A549 (cell line): Measurements from ENCODE around the gene YBX2. TPM values are rescaled to one million over a fixed set of nuclear protein-coding genes. Genes with fewer than 3 reads are reported as not detected.

Experiments used
- ATAC-seq, 2 experiments: fragments of 200-7000 bp in 1 of 2; fragments of >200 bp in 1 of 2; cut with Nextera tagmentation in 1 of 2; cut with Tn5 transposase in 1 of 2; 3 replicates each; pipeline versions ENCODE4 v1.8.0 to v1.9.1; 2018 to 2020; ENCODE audit warnings: mild to moderate bottlenecking in 1 of 2, moderate library complexity in 1 of 2
- CTCF ChIA-PET: fragments of 300-600 bp; sonication (Branson Sonifier 250); formaldehyde crosslinking; extraction: SDS; loops from one replicate; lab custom pipeline; 2021; ENCODE audit warnings: antibody characterized with exemption, inconsistent platforms; lab: Yijun Ruan, JAX
- POLR2A ChIA-PET: fragments of 350-600 bp; formaldehyde crosslinking; extraction: SDS; loops from one replicate; lab custom pipeline; 2021; ENCODE audit warnings: antibody characterized with exemption, inconsistent platforms; lab: Yijun Ruan, JAX
- DNase-seq, 2 experiments: peaks; one replicate each; pipeline versions ENCODE4 v3.0.0 to v3.0.0-alpha.2; 2011 to 2016; ENCODE audit warnings: low read depth in 1 of 2, low spot score in 1 of 2
- FAIRE-seq: peaks from 2 replicates; lab custom pipeline; 2011; peaks lifted over from hg19 to GRCh38; lab: Jason Lieb, UNC
- H3K27ac ChIP-seq, 2 experiments: fragments of >200 bp; sonication (Bioruptor Twin); formaldehyde crosslinking; 3 replicates each; pipeline ENCODE4 v1.5.1; 2016 to 2017
- H3K4me1 ChIP-seq: fragments of >200 bp; sonication (Bioruptor Twin); formaldehyde crosslinking; 3 replicates; pipeline ENCODE4 v1.6.1; 2016
- H3K4me2 ChIP-seq: fragments of >200 bp; sonication (Bioruptor Twin); formaldehyde crosslinking; 3 replicates; pipeline ENCODE4 v1.6.1; 2016
- H3K4me3 ChIP-seq: fragments of >200 bp; sonication (Bioruptor Twin); formaldehyde crosslinking; 3 replicates; pipeline ENCODE4 v1.5.1; 2016
- H3K9me3 ChIP-seq: fragments of >200 bp; sonication (Bioruptor Twin); formaldehyde crosslinking; 3 replicates; pipeline ENCODE4 v1.6.1; 2016
- ATOH8 ChIP-seq: fragments of 250-450 bp; sonication (Bioruptor Pico); IDR thresholded peaks from 2 replicates; pipeline ENCODE4 v1.5.0; 2020; ENCODE audit warnings: low read depth, mild to moderate bottlenecking, moderate library complexity
- BHLHE40 ChIP-seq: IDR thresholded peaks from 2 replicates; pipeline ENCODE4 v1.6.1; 2012; ENCODE audit warnings: low read depth, low read length, inconsistent platforms
- CHD2 ChIP-seq: fragments of 150-350 bp; IDR thresholded peaks from 2 replicates; pipeline ENCODE4 v1.6.1; 2014; ENCODE audit warnings: low read length; ENCODE audit not compliant: partially characterized antibody
- EHF ChIP-seq: fragments of 250-450 bp; sonication (Bioruptor Pico); IDR thresholded peaks from 2 replicates; pipeline ENCODE4 v1.5.0; 2020; ENCODE audit warnings: mild to moderate bottlenecking
- FOSB ChIP-seq: fragments of 250-450 bp; sonication (Bioruptor Pico); IDR thresholded peaks from 2 replicates; pipeline ENCODE4 v1.5.0; 2020; ENCODE audit warnings: mild to moderate bottlenecking, moderate library complexity
- FOSL2 ChIP-seq, 2 experiments: fragments of 450-650 bp in 1 of 2; fragments of >200 bp in 1 of 2; sonication (Bioruptor Twin) in 1 of 2; formaldehyde crosslinking; IDR thresholded peaks; 2 replicates each; pipeline versions ENCODE4 v1.5.0 to v1.6.1; 2016 to 2020; ENCODE audit warnings: mild to moderate bottlenecking in 1 of 2, moderate library complexity in 1 of 2
- MAFK ChIP-seq: fragments of 450-650 bp; IDR thresholded peaks from 2 replicates; pipeline ENCODE4 v1.6.1; 2014; ENCODE audit not compliant: partially characterized antibody
- MAX ChIP-seq: IDR thresholded peaks from 2 replicates; pipeline ENCODE4 v1.6.1; 2012
- MYC ChIP-seq: IDR thresholded peaks from 2 replicates; pipeline ENCODE4 v1.6.1; 2012; ENCODE audit warnings: mild to moderate bottlenecking, inconsistent platforms, low read length, improper control_type of control experiment, borderline replicate concordance
- ZSCAN20 ChIP-seq: fragments of 250-450 bp; sonication (Bioruptor Pico); IDR thresholded peaks from 2 replicates; pipeline ENCODE4 v1.8.0; 2022; ENCODE audit warnings: mild to moderate bottlenecking, moderate library complexity
- WGBS: methylation state at CpG from one replicate; pipeline ENCODE4 v1.1.6; 2017; ENCODE audit errors: missing lambda C conversion rate; 5-methylcytosine and 5-hydroxymethylcytosine counted together
- polyA plus RNA-seq, 4 experiments: library from polyadenylated mRNA; depleted of rRNA in 3 of 4; stranded (reverse); fragments of >200 nt; fragmentation: RNase III in 1 of 4; extraction: RNeasy Plus Mini Kit Qiagen cat#74134 plus additional on column Dnase treatment in 1 of 4; gene quantifications; 2 replicates in 3 of 4; 3 replicates in 1 of 4; pipeline ENCODE4 v1.2.3, GENCODE V29; 2011 to 2017
- TF ChIP-seq, protein P1 (sequence below): fragments of 200-600 bp; sonication (generic); IDR thresholded peaks from 2 replicates; pipeline ENCODE4 v1.6.1; 2016; ENCODE audit warnings: antibody characterized with exemption, mild to moderate bottlenecking, moderate library complexity
- TF ChIP-seq, protein P2 (sequence below): fragments of 450-650 bp; IDR thresholded peaks from 2 replicates; pipeline ENCODE4 v1.6.1; 2014; ENCODE audit warnings: antibody characterized with exemption

Gene YBX2
- polyA plus RNA-seq, 2 of the 4 experiments (the other 2 are of a cell fraction): 0.36 to 0.61 TPM

DNA sequence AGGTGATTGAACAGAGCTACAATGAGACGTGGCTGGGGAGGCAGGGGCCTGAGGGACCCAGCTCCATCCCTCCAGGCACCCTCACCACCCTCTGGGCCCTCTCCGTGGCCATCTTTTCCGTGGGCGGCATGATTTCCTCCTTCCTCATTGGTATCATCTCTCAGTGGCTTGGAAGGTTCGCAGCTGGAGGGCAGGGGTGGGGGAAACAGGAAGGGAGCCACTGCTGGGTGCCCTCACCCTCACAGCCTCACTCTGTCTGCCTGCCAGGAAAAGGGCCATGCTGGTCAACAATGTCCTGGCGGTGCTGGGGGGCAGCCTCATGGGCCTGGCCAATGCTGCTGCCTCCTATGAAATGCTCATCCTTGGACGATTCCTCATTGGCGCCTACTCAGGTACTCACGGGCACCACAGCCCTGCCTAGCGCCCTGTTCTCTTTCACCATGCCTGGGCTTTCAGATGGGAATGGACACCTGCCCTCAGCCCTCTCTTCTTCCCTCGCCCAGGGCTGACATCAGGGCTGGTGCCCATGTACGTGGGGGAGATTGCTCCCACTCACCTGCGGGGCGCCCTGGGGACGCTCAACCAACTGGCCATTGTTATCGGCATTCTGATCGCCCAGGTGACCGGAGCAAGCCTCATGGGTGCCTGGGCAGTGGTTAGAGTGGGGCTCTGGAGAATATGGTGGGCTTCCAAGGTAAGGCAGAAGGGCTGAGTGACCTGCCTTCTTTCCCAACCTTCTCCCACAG lies 10.8 kb downstream of the YBX2 start (continued):
- TF ChIP-seq FOSB (no peak), MAFK (no peak)

- FAIRE-seq: no peak
- Histone ChIP-seq H3K27ac (no peak overlapping the region), H3K4me2 (no peak overlapping the region), H3K9me3 (no peaks in the 10 kb centered on the region), H3K4me1 (peaks cover 11% of the 10 kb centered on the region), H3K4me3 (no peak overlapping the region)
- ChIA-PET CTCF (interaction anchor here (1.1 to 13.5 kb wide), 12 partner anchors 8 to 278 kb away, joined by 3 to 446 read pairs (median 6); partner anchors contain the start of gene GABARAP), POLR2A (interaction anchor here (1.1 kb wide), 1 partner anchor 22 kb away, joined by 11 read pairs; no protein-coding TSS in a partner anchor)
- 72% methylated on average over 6 of the region's 6 CpGs for WGBS
- DNase-seq: no peak
- ATAC-seq: no peak
- TF ChIP-seq, protein P1, sequence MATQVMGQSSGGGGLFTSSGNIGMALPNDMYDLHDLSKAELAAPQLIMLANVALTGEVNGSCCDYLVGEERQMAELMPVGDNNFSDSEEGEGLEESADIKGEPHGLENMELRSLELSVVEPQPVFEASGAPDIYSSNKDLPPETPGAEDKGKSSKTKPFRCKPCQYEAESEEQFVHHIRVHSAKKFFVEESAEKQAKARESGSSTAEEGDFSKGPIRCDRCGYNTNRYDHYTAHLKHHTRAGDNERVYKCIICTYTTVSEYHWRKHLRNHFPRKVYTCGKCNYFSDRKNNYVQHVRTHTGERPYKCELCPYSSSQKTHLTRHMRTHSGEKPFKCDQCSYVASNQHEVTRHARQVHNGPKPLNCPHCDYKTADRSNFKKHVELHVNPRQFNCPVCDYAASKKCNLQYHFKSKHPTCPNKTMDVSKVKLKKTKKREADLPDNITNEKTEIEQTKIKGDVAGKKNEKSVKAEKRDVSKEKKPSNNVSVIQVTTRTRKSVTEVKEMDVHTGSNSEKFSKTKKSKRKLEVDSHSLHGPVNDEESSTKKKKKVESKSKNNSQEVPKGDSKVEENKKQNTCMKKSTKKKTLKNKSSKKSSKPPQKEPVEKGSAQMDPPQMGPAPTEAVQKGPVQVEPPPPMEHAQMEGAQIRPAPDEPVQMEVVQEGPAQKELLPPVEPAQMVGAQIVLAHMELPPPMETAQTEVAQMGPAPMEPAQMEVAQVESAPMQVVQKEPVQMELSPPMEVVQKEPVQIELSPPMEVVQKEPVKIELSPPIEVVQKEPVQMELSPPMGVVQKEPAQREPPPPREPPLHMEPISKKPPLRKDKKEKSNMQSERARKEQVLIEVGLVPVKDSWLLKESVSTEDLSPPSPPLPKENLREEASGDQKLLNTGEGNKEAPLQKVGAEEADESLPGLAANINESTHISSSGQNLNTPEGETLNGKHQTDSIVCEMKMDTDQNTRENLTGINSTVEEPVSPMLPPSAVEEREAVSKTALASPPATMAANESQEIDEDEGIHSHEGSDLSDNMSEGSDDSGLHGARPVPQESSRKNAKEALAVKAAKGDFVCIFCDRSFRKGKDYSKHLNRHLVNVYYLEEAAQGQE: peak; percentile 34; the same call in 1 of the 2 replicates
- TF ChIP-seq CHD2: no peak
Measured at GRCh38 chr17:7282752-7283321, 11.6 kb downstream of the YBX2 start.

- Histone ChIP-seq H3K4me1 (peaks cover 11% of the 10 kb centered on the region), H3K27ac (peak overlapping the region; percentile 40 to 74; a peak in 5 of 6 replicates), H3K4me3 (peak overlapping the region; percentile 46), H3K9me3 (no peaks in the 10 kb centered on the region)
- 64% methylated on average over 34 of the region's 43 CpGs for WGBS
- CTCF ChIA-PET: interaction anchor here (0.7 to 13.5 kb wide), 16 partner anchors 9 to 276 kb away, joined by 3 to 446 read pairs (median 11); partner anchors contain the start of gene GABARAP
- FAIRE-seq (no peak), DNase-seq (no peak), ATAC-seq (no peak)
- TF ChIP-seq ATOH8: no peak
- no peak for TF ChIP-seq CHD2
- TF ChIP-seq, all 56 proteins: peak for 0
- H3K4me2 ChIP-seq: peak overlapping the region; percentile 95
- POLR2A ChIA-PET: interaction anchor here (0.6 to 1.1 kb wide), 2 partner anchors 23 to 105 kb away, joined by 5 to 11 read pairs; no protein-coding TSS in a partner anchor
Measured at GRCh38 chr17:7281953-7282751, 12.3 kb downstream of the YBX2 start.

- 2% methylated on average over 45 of the region's 71 CpGs for WGBS
- Histone ChIP-seq H3K4me1 (peaks cover 11% of the 10 kb centered on the region), H3K27ac (peak within 1 kb of the TSS; percentile 47 to 74), H3K9me3 (no peaks in the 10 kb centered on the region), H3K4me2 (peak within 1 kb of the TSS; percentile 95), H3K4me3 (peak within 1 kb of the TSS; percentile 46)
- POLR2A ChIA-PET: interaction anchor here (0.6 to 1.2 kb wide), 8 partner anchors 12 to 106 kb away, joined by 3 to 11 read pairs (median 4); partner anchors contain the start of gene CTDNEP1
- CTCF ChIA-PET: interaction anchor here (0.5 to 13.5 kb wide), 33 partner anchors 10 to 929 kb away, joined by 3 to 446 read pairs (median 4); partner anchors contain the start of genes ACADVL, AURKB, DLG4 and GABARAP
- ATAC-seq (peak; percentile 61 to 82), DNase-seq (peak; percentile 98 to 99), FAIRE-seq (peak; percentile 67)
- TF ChIP-seq, protein P2, sequence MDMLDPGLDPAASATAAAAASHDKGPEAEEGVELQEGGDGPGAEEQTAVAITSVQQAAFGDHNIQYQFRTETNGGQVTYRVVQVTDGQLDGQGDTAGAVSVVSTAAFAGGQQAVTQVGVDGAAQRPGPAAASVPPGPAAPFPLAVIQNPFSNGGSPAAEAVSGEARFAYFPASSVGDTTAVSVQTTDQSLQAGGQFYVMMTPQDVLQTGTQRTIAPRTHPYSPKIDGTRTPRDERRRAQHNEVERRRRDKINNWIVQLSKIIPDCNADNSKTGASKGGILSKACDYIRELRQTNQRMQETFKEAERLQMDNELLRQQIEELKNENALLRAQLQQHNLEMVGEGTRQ: peak; percentile 59
- TF ChIP-seq, protein P1: peak; percentile 44; the same call in 1 of the 2 replicates
- TF ChIP-seq EHF: no peak
- TF ChIP-seq ZSCAN20 (CRISPR knock-in tag): no peak
- peak; percentile 50 for TF ChIP-seq CHD2
- TF ChIP-seq MAX: peak; percentile 90
- TF ChIP-seq BHLHE40: no peak
- no peak for TF ChIP-seq FOSL2 (IDR thresholded peaks at IDR 0.05)
- 0 out of 2 replicates have a peak, but pooled peaks have one; percentile 3 for TF ChIP-seq FOSL2 (CRISPR knock-in tag; IDR thresholded peaks at IDR 0.05)
- peak; percentile 97; the same call in 1 of the 2 replicates for TF ChIP-seq MYC
Measured at GRCh38 chr17:7281074-7281952, 13.1 kb downstream of the YBX2 start, which contains the start of gene SLC2A4. SLC2A4 (plus strand) TSS chr17:7281718; CDS start chr17:7281935, 217 bp downstream.
